Suprapubic skin (tissue), 4 donors: ENCODE data around the gene RPS6KA5. TPM values are rescaled to one million over a fixed set of nuclear protein-coding genes. Genes with fewer than 3 reads are reported as not detected.
"Not testable (repeated sequence)": the region's sequence is repeated elsewhere in the genome, so short reads cannot be mapped to it uniquely, and the experiment has no call there.

Experiments
- DNase-seq, 2 donors: peaks; one replicate each; pipeline ENCODE4 v3.0.0-alpha.2; 2019; ENCODE audit warnings: low spot score in 2 of 2
- H3K27ac ChIP-seq: fragments of 200-600 bp; sonication (generic); one replicate; pipeline ENCODE4 v1.5.1; 2019
- H3K27me3 ChIP-seq: fragments of 200-600 bp; sonication (generic); one replicate; pipeline ENCODE4 v1.5.1; 2019
- H3K36me3 ChIP-seq: fragments of 200-600 bp; sonication (generic); one replicate; pipeline ENCODE4 v1.5.1; 2019
- H3K4me1 ChIP-seq: fragments of 200-600 bp; sonication (generic); one replicate; pipeline ENCODE4 v1.5.1; 2019
- H3K4me3 ChIP-seq: fragments of 200-600 bp; sonication (generic); one replicate; pipeline ENCODE4 v1.5.1; 2019; ENCODE audit warnings: mild to moderate bottlenecking
- H3K9me3 ChIP-seq: fragments of 200-600 bp; sonication (generic); one replicate; pipeline ENCODE4 v1.5.1; 2019
- CTCF ChIP-seq, 2 donors: fragments of 200-600 bp in 1 of 2; fragments of 450-650 bp in 1 of 2; sonication (generic) in 1 of 2; IDR thresholded peaks; one replicate each; pipeline ENCODE4 v1.5.1; 2016 to 2019; ENCODE audit warnings: antibody characterized with exemption in 2 of 2, mild to moderate bottlenecking in 1 of 2, moderate library complexity in 1 of 2
- EP300 ChIP-seq: sonication (generic); formaldehyde crosslinking; IDR thresholded peaks from one replicate; pipeline ENCODE4 v1.6.1; 2017; ENCODE audit warnings: antibody characterized with exemption
- POLR2A ChIP-seq, 2 donors: fragments of 450-650 bp; IDR thresholded peaks; one replicate each; pipeline ENCODE4 v1.6.1; 2017; ENCODE audit warnings: antibody characterized with exemption in 2 of 2, mild to moderate bottlenecking in 2 of 2, moderate library complexity in 2 of 2
- POLR2AphosphoS5 ChIP-seq, 3 donors: sonication (generic); formaldehyde crosslinking; IDR thresholded peaks; one replicate each; pipeline ENCODE4 v1.6.1; 2017; ENCODE audit warnings: antibody characterized with exemption in 3 of 3
- WGBS: methylation state at CpG from one replicate; pipeline ENCODE4 v1.1.5; 2018; 5-methylcytosine and 5-hydroxymethylcytosine counted together
- total RNA-seq, 4 donors: library from RNA; depleted of rRNA; stranded (reverse); fragments of >200 nt; gene quantifications; one replicate each; pipeline ENCODE4 v1.1.0, GENCODE V29; 2016

The RPS6KA5 gene
- total RNA-seq, 4 donors from 2014 or later = 6.4 to 14.2 (median 11.2) TPM

GRCh38 chr14:90844321-90844720, 216.1 kb downstream of the RPS6KA5 start:
- no peak for TF ChIP-seq POLR2AphosphoS5 (IDR thresholded peaks at IDR 0.05)
- H3K27ac ChIP-seq = no peak overlapping the region
- peaks cover 4% of the 10 kb centered on the region for H3K4me1 ChIP-seq
- WGBS = 81% methylated on average over 3 of the region's 3 CpGs
- no peaks in the 10 kb centered on the region for H3K36me3 ChIP-seq
- H3K27me3 ChIP-seq = no peaks in the 10 kb centered on the region
- DNase-seq = no peak
- no peak overlapping the region for H3K4me3 ChIP-seq
- no peaks in the 10 kb centered on the region for H3K9me3 ChIP-seq

- 61% methylated on average over 6 of the region's 6 CpGs for WGBS
- no peak for DNase-seq
- no peaks in the 10 kb centered on the region for H3K9me3 ChIP-seq
- no peak for TF ChIP-seq CTCF (IDR thresholded peaks at IDR 0.05)
- TF ChIP-seq EP300 = no peak
- no peak for TF ChIP-seq POLR2AphosphoS5 (IDR thresholded peaks at IDR 0.05)
- no peak for TF ChIP-seq POLR2A (IDR thresholded peaks at IDR 0.05)
- no peaks in the 10 kb centered on the region for H3K27me3 ChIP-seq
- H3K36me3 ChIP-seq = no peaks in the 10 kb centered on the region
- peaks cover 9% of the 10 kb centered on the region for H3K4me1 ChIP-seq
- no peak overlapping the region for H3K27ac ChIP-seq
- H3K4me3 ChIP-seq = no peak overlapping the region
Observed at GRCh38 chr14:90842726-90843125, 217.7 kb downstream of the RPS6KA5 start.

GRCh38 chr14:90840667-90841066, 219.8 kb downstream of the RPS6KA5 start:
- H3K4me3 ChIP-seq = not testable (repeated sequence)

GRCh38 chr14:90839889-90840266, 220.6 kb downstream of the RPS6KA5 start:
- no peak for DNase-seq
- no peak for TF ChIP-seq POLR2AphosphoS5 (IDR thresholded peaks at IDR 0.05)
- TF ChIP-seq POLR2A (IDR thresholded peaks at IDR 0.05) = no peak
- no peak for TF ChIP-seq CTCF (IDR thresholded peaks at IDR 0.05)
- TF ChIP-seq EP300 = no peak
- Histone ChIP-seq H3K27me3 (no peaks in the 10 kb centered on the region), H3K9me3 (no peaks in the 10 kb centered on the region), H3K4me1 (peaks cover 9% of the 10 kb centered on the region), H3K36me3 (no peaks in the 10 kb centered on the region), H3K27ac (peak overlapping the region; percentile 40), H3K4me3 (no peak overlapping the region)
- WGBS = 75% methylated on average over 3 of the region's 3 CpGs

More at GRCh38 chr14:90840667-90841066, 219.8 kb downstream of the RPS6KA5 start:
- H3K27ac ChIP-seq, H3K27me3 ChIP-seq, H3K36me3 ChIP-seq, DNase-seq, H3K4me1 ChIP-seq, H3K9me3 ChIP-seq: not testable (repeated sequence)
- WGBS = 94% methylated on average over 4 of the region's 4 CpGs

- H3K27ac ChIP-seq = peak overlapping the region; percentile 40
- no peak for DNase-seq
- 47% methylated on average over 10 of the region's 10 CpGs for WGBS
- H3K4me1 ChIP-seq = peaks cover 9% of the 10 kb centered on the region
- no peaks in the 10 kb centered on the region for H3K27me3 ChIP-seq
- TF ChIP-seq POLR2AphosphoS5 (IDR thresholded peaks at IDR 0.05) (no peak), POLR2A (IDR thresholded peaks at IDR 0.05) (no peak), EP300 (no peak), CTCF (IDR thresholded peaks at IDR 0.05) (no peak)
- no peaks in the 10 kb centered on the region for H3K36me3 ChIP-seq
- no peaks in the 10 kb centered on the region for H3K9me3 ChIP-seq
- no peak overlapping the region for H3K4me3 ChIP-seq
Observed at GRCh38 chr14:90839024-90839888, 221.2 kb downstream of the RPS6KA5 start.

- not testable (repeated sequence) for H3K27ac ChIP-seq, H3K36me3 ChIP-seq, DNase-seq, H3K4me3 ChIP-seq, H3K9me3 ChIP-seq, H3K27me3 ChIP-seq, H3K4me1 ChIP-seq
- WGBS = 86% methylated on average over 8 of the region's 8 CpGs
Observed at GRCh38 chr14:90838531-90838930, 221.9 kb downstream of the RPS6KA5 start.

- no peaks in the 10 kb centered on the region for H3K36me3 ChIP-seq
- TF ChIP-seq CTCF (IDR thresholded peaks at IDR 0.05) (no peak), EP300 (no peak), POLR2A (IDR thresholded peaks at IDR 0.05) (no peak), POLR2AphosphoS5 (IDR thresholded peaks at IDR 0.05) (no peak)
- 95% methylated on average over 9 of the region's 9 CpGs for WGBS
- peaks cover 9% of the 10 kb centered on the region for H3K4me1 ChIP-seq
- no peak for DNase-seq
- no peaks in the 10 kb centered on the region for H3K9me3 ChIP-seq
- H3K27ac ChIP-seq = no peak overlapping the region
- H3K4me3 ChIP-seq = no peak overlapping the region
- no peaks in the 10 kb centered on the region for H3K27me3 ChIP-seq
Observed at GRCh38 chr14:90837355-90837754, 223.1 kb downstream of the RPS6KA5 start.
